GM19193 (cell line): ENCODE measurements around the gene ADAMTSL3.

Source experiments
- POLR2A ChIP-seq: IDR thresholded peaks from 4 replicates; pipeline ENCODE4 v1.6.1; 2011; ENCODE audit not compliant: insufficient read depth, insufficient read length; ENCODE audit errors: extremely low read depth

Gene ADAMTSL3

DNA sequence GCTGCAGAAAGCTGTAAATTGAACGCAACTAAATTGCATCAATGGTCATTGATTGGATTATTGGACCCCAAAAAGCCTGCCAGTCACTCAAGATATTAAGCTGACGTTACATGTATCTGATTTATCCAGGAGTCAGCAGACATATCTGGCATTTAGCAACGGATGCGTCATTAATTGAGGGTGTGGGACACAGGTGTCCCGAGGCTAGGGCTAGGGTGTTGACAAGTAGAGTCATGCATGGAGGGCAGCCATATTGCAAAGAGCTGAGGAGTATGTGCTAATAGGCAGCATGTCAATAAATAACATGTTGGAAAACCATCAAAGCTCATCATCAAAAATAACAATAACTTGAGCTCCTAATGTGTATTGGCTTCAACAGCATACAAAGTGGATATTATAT is 347.1 kb downstream of the ADAMTSL3 start:
- no peak for TF ChIP-seq POLR2A

GRCh38 chr15:84001655-84002054 is 347.7 kb downstream of the ADAMTSL3 start:
- no peak for TF ChIP-seq POLR2A

DNA sequence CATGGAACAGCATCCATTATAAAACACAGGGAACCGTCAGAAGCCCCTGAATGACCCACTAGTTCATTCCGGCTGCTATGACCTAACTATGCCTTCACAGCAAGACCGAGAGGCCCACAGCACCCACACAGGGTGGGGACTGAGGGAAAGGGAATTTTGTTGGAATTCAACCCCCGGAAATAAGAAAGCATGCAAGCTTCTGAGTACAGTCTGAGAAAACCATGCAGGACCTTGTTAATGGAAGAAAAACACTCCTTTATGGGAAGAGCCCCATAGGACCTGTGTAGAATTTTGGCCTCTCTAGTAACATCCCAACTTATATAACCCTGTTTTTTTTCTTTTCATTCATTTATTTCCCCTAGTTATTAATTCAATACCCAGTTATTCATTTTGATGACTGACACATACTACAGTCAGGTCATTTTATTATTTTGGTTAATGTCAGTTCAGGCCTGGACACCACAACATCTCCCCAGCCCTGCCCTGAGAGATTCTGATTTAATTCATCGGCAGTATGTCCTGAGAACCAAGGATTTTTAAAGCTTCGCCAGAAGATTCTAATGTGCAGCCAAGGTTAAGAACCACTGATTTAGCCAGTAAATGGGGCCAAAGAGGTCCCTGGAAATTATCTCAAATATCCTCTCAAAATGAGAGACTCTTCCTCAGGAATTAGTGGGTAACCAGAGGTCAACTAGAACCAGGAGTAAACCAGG is 350.0 kb downstream of the ADAMTSL3 start:
- TF ChIP-seq POLR2A = no peak

GRCh38 chr15:84006421-84006820 is 352.5 kb downstream of the ADAMTSL3 start:
- no peak for TF ChIP-seq POLR2A

GRCh38 chr15:84009616-84010015 is 355.7 kb downstream of the ADAMTSL3 start:
- no peak for TF ChIP-seq POLR2A

DNA sequence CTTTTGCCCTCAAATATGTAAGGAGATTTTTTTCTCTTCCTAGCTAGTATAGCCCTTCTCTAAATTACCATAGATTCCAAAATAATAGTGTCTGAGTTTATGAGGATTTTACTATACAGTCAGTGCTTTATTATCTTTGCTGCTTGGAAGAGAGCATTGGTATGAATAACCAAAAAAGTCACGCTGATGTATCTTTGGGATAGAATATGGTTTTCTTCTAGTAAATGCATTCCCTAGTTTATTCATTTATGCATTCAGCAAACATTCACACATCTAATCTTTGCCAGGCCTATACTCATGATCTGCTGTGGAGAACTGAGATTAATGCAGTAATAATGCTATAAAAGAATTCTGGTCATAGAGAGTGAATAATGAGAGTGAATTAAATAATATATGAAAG is 356.3 kb downstream of the ADAMTSL3 start:
- no peak for TF ChIP-seq POLR2A

- no peak for TF ChIP-seq POLR2A
These were observed 362.4 kb downstream of the ADAMTSL3 start for GRCh38 chr15:84016371-84016770.

DNA sequence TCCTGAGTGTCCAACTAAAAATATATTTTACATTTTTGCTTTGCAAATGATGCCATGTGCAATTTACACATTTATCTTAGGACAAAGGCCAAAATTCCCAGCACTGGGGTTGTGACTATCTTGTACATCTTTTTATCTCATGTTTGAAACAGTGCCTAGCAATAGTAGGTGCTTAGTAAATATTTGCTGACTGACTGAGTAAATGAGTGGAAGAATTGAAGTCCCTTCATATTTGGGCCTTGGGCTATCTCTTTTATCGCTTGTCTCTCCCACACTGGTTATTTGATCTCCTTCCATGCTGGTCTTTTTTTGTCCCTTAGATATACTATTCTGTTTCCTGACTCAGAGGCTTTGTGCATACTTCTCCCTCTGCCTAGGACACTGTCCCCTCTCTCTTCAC is 368.6 kb downstream of the ADAMTSL3 start:
- TF ChIP-seq POLR2A = no peak

GRCh38 chr15:84023636-84024035 is 369.7 kb downstream of the ADAMTSL3 start:
- TF ChIP-seq POLR2A = no peak

- no peak for TF ChIP-seq POLR2A
These were observed 380.1 kb downstream of the ADAMTSL3 start for GRCh38 chr15:84033793-84034553.

DNA sequence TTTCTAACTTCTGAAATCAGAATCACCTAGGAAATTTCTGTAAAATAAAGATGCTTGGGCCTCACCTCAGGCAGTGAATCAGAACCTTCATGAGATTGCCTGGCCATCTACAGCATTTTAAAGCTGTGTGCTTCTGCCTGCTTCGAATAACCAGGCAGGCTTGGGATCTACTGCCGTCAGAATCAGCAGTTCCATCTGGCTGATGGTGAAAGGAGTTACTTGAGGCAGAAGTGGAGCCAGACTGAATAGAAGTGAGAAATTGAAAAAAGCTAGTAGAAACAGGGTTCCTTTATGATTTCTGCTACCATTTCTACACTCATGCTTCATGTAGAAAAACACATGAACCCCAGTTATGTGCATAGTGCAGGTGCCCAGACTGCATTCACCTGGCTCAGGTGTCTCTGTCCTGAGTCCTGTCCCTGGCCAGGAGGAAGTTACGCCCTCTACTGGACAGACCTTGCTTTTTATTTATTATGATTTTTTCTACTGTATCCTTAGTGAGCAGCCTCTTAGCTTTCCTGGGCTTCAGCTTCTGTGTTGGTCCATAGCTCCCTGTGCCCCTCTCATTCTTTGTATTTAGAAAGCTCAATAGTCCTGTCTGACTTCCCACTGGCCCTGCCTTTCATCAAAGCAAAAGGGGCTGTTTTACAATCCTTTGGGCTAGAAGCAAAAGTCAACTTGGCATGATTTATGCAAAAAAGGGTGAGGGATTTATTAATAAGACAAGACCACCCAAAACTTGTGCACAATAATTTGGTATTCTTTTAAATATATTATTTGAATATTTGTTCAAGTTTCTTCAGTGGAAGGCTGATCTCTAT is 380.9 kb downstream of the ADAMTSL3 start:
- no peak for TF ChIP-seq POLR2A

- no peak for TF ChIP-seq POLR2A
These were observed 381.5 kb downstream of the ADAMTSL3 start for GRCh38 chr15:84035399-84035766.

DNA sequence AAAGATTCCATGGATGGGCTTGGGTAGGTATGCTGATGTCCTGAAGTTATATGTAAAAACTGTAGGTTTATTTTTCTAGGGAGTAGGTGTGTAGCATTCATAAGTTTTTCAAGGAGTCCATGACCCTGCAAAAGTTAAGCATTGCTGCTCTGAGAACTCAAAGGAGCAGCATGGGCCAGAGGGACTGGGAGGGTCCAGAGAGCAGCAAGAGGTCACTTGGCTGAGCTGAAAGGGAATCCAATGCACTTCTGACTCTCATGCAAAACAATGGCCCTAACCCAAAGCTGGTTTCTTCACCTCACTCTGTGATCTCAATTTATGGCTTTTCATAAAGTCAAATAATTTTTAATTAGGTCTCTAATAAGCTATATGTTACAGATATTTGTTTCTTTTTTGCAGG is 383.4 kb downstream of the ADAMTSL3 start:
- TF ChIP-seq POLR2A = no peak

- no peak for TF ChIP-seq POLR2A
These were observed 392.2 kb downstream of the ADAMTSL3 start for GRCh38 chr15:84046064-84046637.

DNA sequence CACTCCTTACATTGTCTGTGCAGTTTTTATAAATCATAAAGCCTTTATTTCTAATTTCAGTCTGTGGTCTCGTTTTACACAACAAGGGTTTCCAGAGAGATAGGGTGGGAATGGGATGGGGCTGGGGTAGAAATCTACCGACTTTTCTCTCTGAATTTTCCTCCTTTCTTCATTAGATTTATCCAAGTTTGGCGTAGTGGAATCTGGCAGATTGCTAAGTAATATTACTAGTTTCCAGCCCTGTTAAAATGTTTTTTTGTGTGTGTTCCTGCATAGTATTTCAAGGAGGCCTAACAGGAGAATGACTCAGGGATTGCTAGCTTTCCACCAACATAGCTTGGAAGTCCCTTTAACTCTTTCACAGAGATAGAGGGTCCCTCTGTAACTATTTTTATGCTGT is 396.2 kb downstream of the ADAMTSL3 start:
- TF ChIP-seq POLR2A = no peak
